HG03025 (cell line): ENCODE measurements around the gene INPP4B.

Source experiments
- ATAC-seq: cut with Tn5 transposase; IDR thresholded peaks from one replicate; pipeline ENCODE4 v1.9.1; 2021; ENCODE audit warnings: mild to moderate bottlenecking, moderate library complexity; ENCODE audit not compliant: unreplicated experiment, low FRiP score

INPP4B gene

GRCh38 chr4:142846108-142846728 lies at the start of gene INPP4B:
Gene INPP4B (minus strand): TSS chr4:142846301.
- no peak for ATAC-seq

GRCh38 chr4:142893012-142893411 lies 46.9 kb upstream of the INPP4B start:
- no peak for ATAC-seq

DNA sequence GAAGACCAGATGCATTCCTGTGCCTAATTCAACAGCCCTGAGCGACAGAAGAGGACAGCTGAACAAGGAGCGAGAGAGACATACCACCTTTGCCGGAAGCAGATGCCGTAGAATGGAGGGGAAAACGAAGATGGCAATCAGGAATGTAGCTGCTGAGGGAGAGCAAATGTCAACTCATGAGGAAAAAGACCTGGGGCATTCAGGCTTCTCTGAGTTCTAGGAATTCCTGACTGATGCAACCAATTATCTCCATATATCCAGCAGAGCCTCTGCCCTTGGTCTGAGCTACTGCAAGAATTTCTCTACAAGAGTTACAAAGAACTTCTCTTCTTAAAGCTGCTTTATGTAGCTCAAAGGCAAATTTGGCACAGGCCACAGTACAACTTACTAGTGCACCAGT lies 40.5 kb upstream of the INPP4B start:
- ATAC-seq, result no peak

GRCh38 chr4:142883040-142883832 lies 37.1 kb upstream of the INPP4B start:
- ATAC-seq, result no peak

DNA sequence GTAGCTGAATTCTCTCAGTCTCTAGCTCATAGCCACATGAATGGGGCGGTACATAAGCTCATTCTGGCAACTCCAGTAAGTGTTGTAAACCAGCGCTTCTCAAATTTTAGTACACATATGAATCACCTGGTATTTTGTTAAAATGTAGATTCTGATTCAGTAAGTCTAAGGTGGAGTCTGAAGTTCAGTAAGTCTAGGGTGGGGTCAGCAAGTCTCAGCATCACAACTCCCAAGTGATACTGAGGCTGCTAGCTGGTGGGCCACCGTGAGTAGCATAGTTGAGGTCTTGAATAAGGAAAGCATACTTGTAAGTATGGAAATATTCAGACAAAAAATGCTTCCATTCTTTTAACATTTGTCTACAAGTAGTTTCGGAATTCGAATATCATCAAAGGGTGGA lies 36.1 kb upstream of the INPP4B start:
- no peak for ATAC-seq

DNA sequence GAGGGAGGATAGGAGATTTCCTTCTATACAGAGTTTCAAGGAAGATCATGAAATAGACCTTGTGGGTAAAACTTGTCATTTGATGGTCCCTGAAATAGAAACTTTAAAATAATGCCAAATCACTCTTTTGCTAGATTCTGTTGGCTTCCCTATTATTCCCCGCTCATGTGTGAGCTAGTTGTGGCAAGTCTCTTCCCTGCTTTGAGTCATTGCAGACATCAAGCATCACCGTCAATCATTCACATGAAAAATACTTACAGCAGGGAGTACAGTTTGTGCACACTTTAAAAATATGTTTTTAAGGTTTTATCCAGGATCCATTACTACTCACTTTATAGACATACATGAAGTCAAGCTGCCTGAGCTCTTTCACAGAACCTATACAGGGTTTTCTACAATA lies 35.2 kb upstream of the INPP4B start:
- no peak for ATAC-seq

DNA sequence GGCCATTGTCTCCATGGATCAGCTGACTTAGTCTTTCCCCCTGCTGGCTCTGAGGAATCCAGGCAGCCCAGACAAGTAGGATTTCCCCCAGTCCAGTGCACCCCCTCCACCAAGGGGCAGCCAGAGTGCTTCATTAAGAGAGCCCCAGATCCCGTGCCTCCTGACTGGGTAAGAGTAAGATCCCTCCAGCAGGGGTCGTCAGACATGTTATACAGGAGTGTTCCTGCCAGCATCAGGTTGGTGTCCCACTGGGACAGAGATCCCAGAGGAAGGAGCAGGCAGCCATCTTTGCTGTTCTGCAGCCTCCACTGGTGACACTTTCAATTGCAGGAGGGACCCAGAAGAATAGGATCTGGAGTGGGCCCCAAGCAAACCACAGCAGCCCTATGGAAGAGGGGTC lies 29.0 kb upstream of the INPP4B start:
- no peak for ATAC-seq

GRCh38 chr4:142874684-142875083 lies 28.6 kb upstream of the INPP4B start:
- ATAC-seq, result no peak

GRCh38 chr4:142866685-142867084 lies 20.6 kb upstream of the INPP4B start:
- no peak for ATAC-seq

DNA sequence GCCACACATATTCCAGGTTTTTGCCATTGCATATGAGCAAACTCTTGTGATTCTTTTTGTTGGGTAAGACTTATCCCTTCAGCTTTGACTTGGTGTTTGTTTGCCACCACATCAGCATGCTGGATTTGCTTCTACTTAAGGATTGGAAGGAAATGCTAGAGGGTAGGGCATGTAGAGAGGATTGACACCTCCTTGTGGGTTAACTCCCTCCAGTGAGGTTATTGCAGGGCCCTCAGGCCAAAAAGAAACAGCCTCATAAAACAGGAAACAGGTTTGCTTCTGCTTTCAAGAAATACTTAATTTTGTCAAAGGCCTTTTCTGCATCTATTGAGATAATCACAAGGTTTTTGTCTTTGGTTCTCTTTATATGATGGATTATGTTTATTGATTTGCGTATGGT lies 15.2 kb upstream of the INPP4B start:
- ATAC-seq, result no peak

- ATAC-seq, result no peak
Observed at GRCh38 chr4:142858965-142859364, 12.9 kb upstream of the INPP4B start.

GRCh38 chr4:142858446-142858845 lies 12.3 kb upstream of the INPP4B start:
- ATAC-seq, result no peak

DNA sequence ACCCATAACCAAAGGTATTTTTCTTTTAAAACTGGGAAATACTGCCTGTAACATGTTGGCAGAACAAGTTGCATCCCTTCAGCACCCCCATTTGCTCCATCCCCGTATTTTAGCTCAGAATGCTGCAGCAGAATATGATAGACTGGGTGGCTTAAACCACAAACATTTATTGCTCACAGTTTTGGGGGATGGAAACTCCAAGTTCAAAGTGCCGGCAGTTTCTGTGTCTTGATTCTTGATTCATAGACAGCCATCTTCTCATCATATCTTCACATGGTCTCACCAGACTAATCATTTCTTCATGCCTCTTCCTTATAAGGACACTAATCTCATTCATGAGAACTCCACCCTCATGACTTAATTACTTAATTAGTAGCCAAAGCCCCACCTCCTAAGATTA lies 10.5 kb upstream of the INPP4B start:
- no peak for ATAC-seq

DNA sequence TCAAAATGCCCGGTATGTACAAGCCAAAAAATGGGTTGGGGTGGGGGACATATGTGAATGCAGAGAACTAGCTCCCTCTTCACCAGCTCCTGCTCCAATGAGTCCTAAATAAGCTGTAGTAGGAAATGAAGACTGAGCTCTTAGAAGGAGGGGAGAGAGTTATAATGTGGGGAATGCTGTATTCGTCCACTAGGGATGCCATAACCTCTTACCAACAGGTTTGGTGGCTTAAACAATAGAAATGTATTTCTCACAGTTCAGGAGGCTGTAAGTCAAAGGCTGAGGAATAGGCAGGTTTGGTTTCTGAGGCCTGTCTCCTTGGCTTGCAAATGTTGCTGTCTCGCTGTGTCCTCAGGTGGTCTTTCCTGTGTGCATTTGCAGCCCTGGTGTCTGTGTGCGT lies 4.4 kb upstream of the INPP4B start:
- ATAC-seq, result no peak

- ATAC-seq, result no peak
Observed at GRCh38 chr4:142846729-142847596, 862 bp upstream of the INPP4B start.

DNA sequence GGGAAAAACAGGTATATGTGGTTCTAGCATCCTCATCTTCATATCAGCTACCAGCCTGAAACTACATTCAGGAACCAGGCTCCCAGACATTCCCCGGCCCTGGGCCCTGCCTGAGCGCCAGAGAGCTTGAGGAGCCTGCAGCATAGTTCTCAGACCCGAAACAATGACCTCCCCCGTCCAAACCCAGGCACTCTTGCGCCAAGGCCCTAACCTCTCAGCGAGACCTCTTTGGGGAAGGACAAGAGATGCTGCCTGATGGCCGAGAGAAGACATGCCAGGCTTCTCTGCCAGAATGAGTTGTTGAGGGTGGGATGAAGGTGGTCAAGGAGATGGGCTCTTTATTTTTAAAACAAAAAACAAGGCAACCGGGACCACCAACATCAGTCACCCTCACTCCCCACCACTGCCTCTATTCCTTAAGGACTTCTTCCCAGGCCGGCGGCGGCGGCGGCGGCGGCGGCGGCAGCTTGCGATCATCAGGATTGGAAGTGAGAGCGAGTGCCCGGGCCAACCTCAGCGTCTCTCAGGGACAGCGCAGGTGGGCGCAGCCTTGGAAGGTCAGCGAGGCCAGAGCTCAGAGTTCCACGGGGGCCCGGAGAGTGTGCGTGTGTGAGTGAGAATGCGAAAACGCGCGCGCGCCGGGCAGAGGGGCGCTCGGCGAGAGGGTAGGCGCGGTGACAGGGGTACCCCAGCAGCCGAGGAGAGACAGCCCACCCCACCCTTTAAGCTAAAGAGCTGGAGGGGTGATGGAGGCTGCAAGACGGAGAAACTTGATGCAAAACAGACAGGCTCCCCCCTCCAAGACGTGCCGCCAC lies 601 bp downstream of the INPP4B start:
- ATAC-seq, result no peak

DNA sequence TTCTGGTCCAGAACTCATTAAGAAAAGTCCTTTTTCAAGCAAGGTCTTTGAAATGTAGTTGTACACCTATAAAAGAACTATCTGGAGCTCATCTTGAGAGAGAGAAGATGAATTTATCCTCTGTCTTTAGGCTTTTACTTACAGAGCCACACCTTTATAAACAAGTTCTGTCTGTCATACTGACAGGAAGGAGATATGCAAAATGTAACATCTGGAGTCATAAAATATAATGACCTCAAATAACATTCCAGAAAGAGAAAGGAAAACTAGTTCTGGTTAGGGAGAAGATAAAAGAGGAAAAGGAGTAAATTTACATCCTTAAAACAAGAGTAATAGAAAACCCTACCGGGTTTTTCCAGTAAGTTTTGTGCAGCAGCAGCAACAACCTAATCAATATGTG lies 1.3 kb downstream of the INPP4B start:
- ATAC-seq, result no peak

DNA sequence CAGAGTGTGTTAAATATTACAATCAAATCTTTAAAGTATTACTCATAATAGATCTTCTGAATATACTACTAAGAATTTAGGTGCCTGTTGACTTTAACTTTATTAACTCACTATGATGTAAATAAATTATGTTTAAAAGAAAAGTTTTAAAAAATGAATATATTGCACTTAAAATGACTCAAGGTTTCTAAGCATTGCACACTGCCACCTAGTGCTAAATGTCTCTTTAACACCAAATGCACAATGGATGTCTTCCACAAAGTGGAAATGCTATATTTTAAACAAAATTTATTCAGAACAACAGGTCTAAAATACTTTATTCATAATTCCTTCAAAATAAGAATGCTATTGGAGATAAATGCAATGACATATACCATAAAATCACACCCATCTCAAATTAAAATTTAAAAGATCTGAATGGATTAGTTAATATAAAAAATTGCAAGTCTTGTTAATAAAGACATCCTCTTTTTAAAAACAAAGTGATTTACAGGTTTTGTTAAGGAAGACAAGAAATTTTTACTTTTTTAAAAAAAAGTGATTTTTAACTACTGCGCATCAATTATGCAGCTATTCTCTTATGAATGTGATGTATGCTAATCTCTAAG lies 5.5 kb downstream of the INPP4B start:
- no peak for ATAC-seq

GRCh38 chr4:142838778-142839177 lies 7.3 kb downstream of the INPP4B start:
- ATAC-seq, result no peak

GRCh38 chr4:142832022-142832421 lies 14.1 kb downstream of the INPP4B start:
- ATAC-seq, result no peak
